CD4-positive, alpha-beta T cell (primary cell): ENCODE measurements around the gene C11orf86. TPM values are rescaled to one million over a fixed set of nuclear protein-coding genes. Genes with fewer than 3 reads are reported as not detected.

Source experiments
- ATAC-seq: fragments of 200-7000 bp; cut with Tn5 transposase; one replicate; pipeline ENCODE4 v1.10.0; 2022; ENCODE audit warnings: mild to moderate bottlenecking; ENCODE audit not compliant: poor library complexity
- CTCF ChIA-PET: fragments of 350-600 bp; sonication (Branson Sonifier 250); formaldehyde crosslinking; loops from one replicate; lab custom pipeline; 2021; ENCODE audit warnings: antibody characterized with exemption, inconsistent platforms; lab: Charles Lee
- POLR2A ChIA-PET: fragments of 350-600 bp; sonication (Branson Sonifier 250); formaldehyde crosslinking; loops from one replicate; lab custom pipeline; 2021; ENCODE audit warnings: antibody characterized with exemption, inconsistent platforms; lab: Charles Lee
- DNase-seq, 14 experiments: peaks; one replicate each; pipeline ENCODE4 v3.0.0-alpha.2; 2013 to 2020; ENCODE audit warnings: mixed read lengths in 2 of 14
- H3K27ac ChIP-seq, 2 donors: one replicate each; pipeline versions ENCODE4 v1.5.1 to v1.7.0; 2013; ENCODE audit warnings: low read length in 2 of 2, low read depth in 1 of 2, mild to moderate bottlenecking in 1 of 2
- H3K27me3 ChIP-seq, 2 experiments: 1 replicate in 1 of 2; 2 replicates in 1 of 2; pipeline versions ENCODE4 v1.6.1 to v1.7.0; 2013; ENCODE audit warnings: low read length in 2 of 2, control low read depth in 1 of 2, mild to moderate bottlenecking in 1 of 2, moderate library complexity in 1 of 2; ENCODE audit not compliant: insufficient read depth in 2 of 2, control insufficient read depth in 1 of 2
- H3K36me3 ChIP-seq: one replicate; pipeline ENCODE4 v1.6.1; 2013; ENCODE audit warnings: low read length, control low read depth; ENCODE audit not compliant: insufficient read depth
- H3K4me1 ChIP-seq: one replicate; pipeline ENCODE4 v1.6.1; 2013; ENCODE audit warnings: low read length, control low read depth; ENCODE audit not compliant: insufficient read depth
- H3K4me3 ChIP-seq: one replicate; pipeline ENCODE4 v1.5.1; 2013; ENCODE audit warnings: mild to moderate bottlenecking, low read length, moderate library complexity
- H3K9me3 ChIP-seq, 2 experiments: 1 replicate in 1 of 2; 2 replicates in 1 of 2; pipeline versions ENCODE4 v1.6.1 to v1.7.0; 2013; ENCODE audit warnings: low read length in 2 of 2, mild to moderate bottlenecking in 2 of 2, control low read depth in 1 of 2, moderate library complexity in 1 of 2; ENCODE audit not compliant: control insufficient read depth in 1 of 2, insufficient read depth in 1 of 2
- H3K27ac Mint-ChIP-seq: one replicate; pipeline ENCODE4 v1.8.0; 2020; ENCODE audit warnings: mixed read lengths
- H3K27me3 Mint-ChIP-seq: one replicate; pipeline ENCODE4 v1.8.0; 2021; ENCODE audit warnings: mixed read lengths
- H3K36me3 Mint-ChIP-seq: one replicate; pipeline ENCODE4 v1.8.0; 2021; ENCODE audit warnings: low read depth, mixed read lengths
- H3K4me1 Mint-ChIP-seq: one replicate; pipeline ENCODE4 v1.8.0; 2021; ENCODE audit warnings: low read depth, mixed read lengths
- H3K4me3 Mint-ChIP-seq: one replicate; pipeline ENCODE4 v1.8.0; 2020; ENCODE audit warnings: mild to moderate bottlenecking, mixed read lengths
- H3K9me3 Mint-ChIP-seq: one replicate; pipeline ENCODE4 v1.8.0; 2020; ENCODE audit warnings: mixed read lengths
- CTCF ChIP-seq: fragments of 200-600 bp; IDR thresholded peaks from one replicate; pipeline ENCODE4 v1.8.0; 2022; ENCODE audit warnings: antibody characterized with exemption, mild to moderate bottlenecking
- intact Hi-C, 2 experiments: fragments of 100-400 bp; cut with DNase I in 1 of 2; cut with micrococcal nuclease in 1 of 2; formaldehyde crosslinking; loops; one replicate each; pipeline versions ENCODE4 v1.15.1 to v1.9.0; 2023 to 2025; cut with DNase I, micrococcal nuclease
- total RNA-seq, 174 experiments: library from RNA in 2 of 174; stranded (reverse) in 2 of 174; gene quantifications; one replicate each; pipeline ENCODE4 v1.2.3 and lab custom pipeline; 2021 to 2026

Gene C11orf86
- total RNA-seq, 2 experiments from 2014 or later = not detected

- Mint-ChIP-seq H3K36me3 (no peaks in the 10 kb centered on the region), H3K27me3 (peaks cover 13% of the 10 kb centered on the region), H3K27ac (no peak overlapping the region), H3K9me3 (no peaks in the 10 kb centered on the region), H3K4me3 (no peak overlapping the region), H3K4me1 (no peaks in the 10 kb centered on the region)
- no peak for TF ChIP-seq CTCF
- Histone ChIP-seq H3K4me3 (no peak overlapping the region), H3K4me1 (no peaks in the 10 kb centered on the region), H3K27ac (no peak overlapping the region), H3K36me3 (no peaks in the 10 kb centered on the region), H3K9me3 (peaks cover 0 to 12% of the 10 kb centered on the region in 2 experiments), H3K27me3 (no peaks in the 10 kb centered on the region)
- CTCF ChIA-PET = no interaction called here
- no peak for ATAC-seq
- intact Hi-C loops = no loop called here
- no peak for DNase-seq
- POLR2A ChIA-PET = no interaction called here
Observed at GRCh38 chr11:66971488-66971887, 3.6 kb upstream of the C11orf86 start.

GRCh38 chr11:66973956-66974580 is 1.0 kb upstream of the C11orf86 start:
- Histone ChIP-seq H3K9me3 (peaks cover 6 to 35% of the 10 kb centered on the region in 2 experiments), H3K27ac (no peak overlapping the region), H3K4me3 (no peak overlapping the region), H3K4me1 (no peaks in the 10 kb centered on the region), H3K36me3 (no peaks in the 10 kb centered on the region), H3K27me3 (peaks cover 0 to 3% of the 10 kb centered on the region in 2 experiments)
- ATAC-seq (no peak), DNase-seq (no peak)
- no peak overlapping the region for H3K4me3 Mint-ChIP-seq
- no peak overlapping the region for H3K27ac Mint-ChIP-seq
- intact Hi-C loops = no loop called here
- CTCF ChIA-PET = no interaction called here
- no peaks in the 10 kb centered on the region for H3K4me1 Mint-ChIP-seq
- TF ChIP-seq CTCF = no peak
- H3K36me3 Mint-ChIP-seq = no peaks in the 10 kb centered on the region
- peaks cover 13% of the 10 kb centered on the region for H3K27me3 Mint-ChIP-seq
- no peaks in the 10 kb centered on the region for H3K9me3 Mint-ChIP-seq
- POLR2A ChIA-PET = no interaction called here

GRCh38 chr11:66975405-66976027 is 412 bp downstream of the C11orf86 start:
- POLR2A ChIA-PET = interaction anchor here (3.0 kb wide), 1 partner anchor 17 kb away, joined by 11 read pairs; the partner anchor contains the start of gene PC
- H3K36me3 Mint-ChIP-seq = no peaks in the 10 kb centered on the region
- TF ChIP-seq CTCF = no peak
- no peak overlapping the region for H3K4me3 Mint-ChIP-seq
- ATAC-seq = no peak
- H3K36me3 ChIP-seq = no peaks in the 10 kb centered on the region
- H3K4me1 Mint-ChIP-seq = no peaks in the 10 kb centered on the region
- H3K27me3 Mint-ChIP-seq = peaks cover 13% of the 10 kb centered on the region
- DNase-seq = no peak
- H3K9me3 Mint-ChIP-seq = no peaks in the 10 kb centered on the region
- H3K4me3 ChIP-seq = no peak overlapping the region
- no peak overlapping the region for H3K27ac ChIP-seq
- H3K27ac Mint-ChIP-seq = no peak overlapping the region
- intact Hi-C loops = loop anchor here in 1 of 2 experiments (5.0 kb wide), 1 partner anchor 278 kb away; no protein-coding TSS in a partner anchor
- peaks cover 12 to 40% of the 10 kb centered on the region in 2 experiments for H3K9me3 ChIP-seq
- H3K27me3 ChIP-seq = peaks cover 0 to 3% of the 10 kb centered on the region in 2 experiments
- H3K4me1 ChIP-seq = no peaks in the 10 kb centered on the region
- CTCF ChIA-PET = no interaction called here
